Sigmoid colon (tissue), 7 donors: ENCODE results near the gene PPDPF. TPM values are rescaled to one million over a fixed set of nuclear protein-coding genes. Genes with fewer than 3 reads are reported as not detected.
A peak's percentile ranks its signal among the peaks of the same experiment; 100 is the strongest.

Source experiments
- DNase-seq: peaks from one replicate; pipeline ENCODE4 v3.0.0-alpha.2; 2019
- H3K27ac ChIP-seq, 4 donors: fragments of 200-600 bp; sonication (generic); one replicate each; pipeline ENCODE4 v1.5.1; 2016 to 2019; ENCODE audit warnings: mild to moderate bottlenecking in 1 of 4
- H3K27me3 ChIP-seq, 3 donors: fragments of 200-600 bp; sonication (generic); one replicate each; pipeline ENCODE4 v1.5.1; 2019; ENCODE audit warnings: mild to moderate bottlenecking in 1 of 3
- H3K36me3 ChIP-seq, 4 donors: fragments of 200-600 bp; sonication (generic); one replicate each; pipeline ENCODE4 v1.5.1; 2016 to 2019
- H3K4me1 ChIP-seq, 4 donors: fragments of 200-600 bp; sonication (generic); one replicate each; pipeline ENCODE4 v1.5.1; 2017 to 2019
- H3K4me3 ChIP-seq, 4 donors: fragments of 200-600 bp; sonication (generic); one replicate each; pipeline ENCODE4 v1.5.1; 2017 to 2019; ENCODE audit warnings: mild to moderate bottlenecking in 2 of 4, moderate library complexity in 1 of 4
- H3K9me3 ChIP-seq, 4 donors: fragments of 200-600 bp in 3 of 4; sonication (generic) in 3 of 4; one replicate each; pipeline versions ENCODE4 v1.5.1 to v1.6.1; 2013 to 2019
- EP300 ChIP-seq, 4 donors: sonication (generic); formaldehyde crosslinking; IDR thresholded peaks; one replicate each; pipeline ENCODE4 v1.6.1; 2017; ENCODE audit warnings: antibody characterized with exemption in 4 of 4
- POLR2A ChIP-seq, 2 donors: fragments of 450-650 bp; IDR thresholded peaks; one replicate each; pipeline ENCODE4 v1.6.1; 2016; ENCODE audit warnings: antibody characterized with exemption in 2 of 2, mild to moderate bottlenecking in 2 of 2, moderate library complexity in 2 of 2
- POLR2AphosphoS5 ChIP-seq, 4 donors: sonication (generic); formaldehyde crosslinking; IDR thresholded peaks; one replicate each; pipeline ENCODE4 v1.6.1; 2017; ENCODE audit warnings: antibody characterized with exemption in 4 of 4
- WGBS, 2 donors: extraction: QIAGEN DNeasy Blood & Tissue Kit; methylation state at CpG; one replicate each; pipeline ENCODE4 v1.1.7; 2013; 5-methylcytosine and 5-hydroxymethylcytosine counted together
- intact Hi-C: fragments of 100-400 bp; cut with DNase I; formaldehyde crosslinking; loops from one replicate; pipeline ENCODE4 v1.15.1; 2023
- polyA plus RNA-seq, 3 donors: library from polyadenylated mRNA; stranded (reverse); fragments of 200-250 nt; gene quantifications; one replicate each; pipeline ENCODE4 v1.2.3, GENCODE V29; 2013
- total RNA-seq, 4 donors: library from RNA; depleted of rRNA; stranded (reverse); fragments of >200 nt; gene quantifications; one replicate each; pipeline ENCODE4 v1.1.0, GENCODE V29; 2016
- TF ChIP-seq, protein P1 (sequence below), 4 experiments: fragments of 450-650 bp in 3 of 4; fragments of 200-600 bp in 1 of 4; IDR thresholded peaks; one replicate each; pipeline ENCODE4 v1.5.1; 2016 to 2019; ENCODE audit warnings: antibody characterized with exemption in 4 of 4, mild to moderate bottlenecking in 3 of 4, moderate library complexity in 2 of 4
- donor health status: healthy with polysubstance abuse.
- donor health status: Bipolar disorder and iron deficiency.
- donor health status: healthy.

PPDPF gene
- total and polyA plus RNA-seq, 7 donors, result 82.8 to 1,688 (median 244) TPM

DNA sequence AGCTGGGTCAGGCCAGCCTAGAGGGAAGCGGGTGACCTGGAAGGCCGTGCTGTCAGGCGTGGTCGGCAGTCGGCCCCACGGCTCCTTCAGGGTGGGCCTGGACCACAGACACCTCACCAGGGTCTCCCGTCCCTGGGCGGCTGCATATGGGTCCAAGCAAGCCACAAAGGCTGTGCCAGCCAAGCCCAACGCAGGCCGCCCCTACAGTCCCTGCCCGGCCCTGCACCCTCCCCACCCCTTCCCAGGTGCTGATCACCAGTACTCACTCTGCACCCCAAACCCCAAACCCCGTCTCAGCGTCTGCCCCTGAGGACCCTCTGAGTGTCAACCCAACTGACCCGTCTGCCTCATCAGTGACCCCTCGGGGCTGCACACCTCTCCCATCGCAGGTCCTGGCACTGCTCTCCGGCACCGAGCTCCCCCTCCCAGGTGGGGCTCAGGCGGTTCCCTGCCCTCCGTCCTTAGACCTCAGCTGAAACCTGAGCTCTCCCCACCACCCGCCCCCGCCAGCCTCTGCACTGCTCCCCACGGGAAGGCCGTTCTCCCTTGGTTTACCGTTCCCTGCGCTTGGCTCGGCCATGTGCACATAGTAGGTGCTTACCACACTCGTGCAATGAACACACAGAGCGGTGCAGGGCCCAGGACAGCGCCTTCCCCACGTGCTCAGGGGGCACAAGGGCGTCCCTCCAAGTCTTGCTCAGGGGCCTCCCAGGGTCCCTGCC lies 1.5 kb upstream of the PPDPF start:
- DNase-seq, result no peak
- H3K9me3 ChIP-seq, result no peaks in the 10 kb centered on the region
- intact Hi-C loops, result loop anchor here (1.0 kb wide), 1 partner anchor 23 kb away; no protein-coding TSS in a partner anchor
- peak overlapping the region in 2 of 4 donors; percentile 89 to 93 for H3K27ac ChIP-seq
- H3K4me3 ChIP-seq, result peak overlapping the region; percentile 69 to 97 (median 94)
- WGBS, 2 donors, result 81% methylated on average over 32 of the region's 32 CpGs
- H3K4me1 ChIP-seq, result peaks cover 0 to 36% (median 28%) of the 10 kb centered on the region in 4 donors
- TF ChIP-seq EP300 (IDR thresholded peaks at IDR 0.05), result no peak
- TF ChIP-seq POLR2A (IDR thresholded peaks at IDR 0.05), result no peak
- TF ChIP-seq, protein P1, sequence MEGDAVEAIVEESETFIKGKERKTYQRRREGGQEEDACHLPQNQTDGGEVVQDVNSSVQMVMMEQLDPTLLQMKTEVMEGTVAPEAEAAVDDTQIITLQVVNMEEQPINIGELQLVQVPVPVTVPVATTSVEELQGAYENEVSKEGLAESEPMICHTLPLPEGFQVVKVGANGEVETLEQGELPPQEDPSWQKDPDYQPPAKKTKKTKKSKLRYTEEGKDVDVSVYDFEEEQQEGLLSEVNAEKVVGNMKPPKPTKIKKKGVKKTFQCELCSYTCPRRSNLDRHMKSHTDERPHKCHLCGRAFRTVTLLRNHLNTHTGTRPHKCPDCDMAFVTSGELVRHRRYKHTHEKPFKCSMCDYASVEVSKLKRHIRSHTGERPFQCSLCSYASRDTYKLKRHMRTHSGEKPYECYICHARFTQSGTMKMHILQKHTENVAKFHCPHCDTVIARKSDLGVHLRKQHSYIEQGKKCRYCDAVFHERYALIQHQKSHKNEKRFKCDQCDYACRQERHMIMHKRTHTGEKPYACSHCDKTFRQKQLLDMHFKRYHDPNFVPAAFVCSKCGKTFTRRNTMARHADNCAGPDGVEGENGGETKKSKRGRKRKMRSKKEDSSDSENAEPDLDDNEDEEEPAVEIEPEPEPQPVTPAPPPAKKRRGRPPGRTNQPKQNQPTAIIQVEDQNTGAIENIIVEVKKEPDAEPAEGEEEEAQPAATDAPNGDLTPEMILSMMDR (IDR thresholded peaks at IDR 0.05), result no peak
- no peak for TF ChIP-seq POLR2AphosphoS5 (IDR thresholded peaks at IDR 0.05)
- peaks cover 0 to 3% (median 0%) of the 10 kb centered on the region in 4 donors for H3K36me3 ChIP-seq
- H3K27me3 ChIP-seq, result no peaks in the 10 kb centered on the region

DNA sequence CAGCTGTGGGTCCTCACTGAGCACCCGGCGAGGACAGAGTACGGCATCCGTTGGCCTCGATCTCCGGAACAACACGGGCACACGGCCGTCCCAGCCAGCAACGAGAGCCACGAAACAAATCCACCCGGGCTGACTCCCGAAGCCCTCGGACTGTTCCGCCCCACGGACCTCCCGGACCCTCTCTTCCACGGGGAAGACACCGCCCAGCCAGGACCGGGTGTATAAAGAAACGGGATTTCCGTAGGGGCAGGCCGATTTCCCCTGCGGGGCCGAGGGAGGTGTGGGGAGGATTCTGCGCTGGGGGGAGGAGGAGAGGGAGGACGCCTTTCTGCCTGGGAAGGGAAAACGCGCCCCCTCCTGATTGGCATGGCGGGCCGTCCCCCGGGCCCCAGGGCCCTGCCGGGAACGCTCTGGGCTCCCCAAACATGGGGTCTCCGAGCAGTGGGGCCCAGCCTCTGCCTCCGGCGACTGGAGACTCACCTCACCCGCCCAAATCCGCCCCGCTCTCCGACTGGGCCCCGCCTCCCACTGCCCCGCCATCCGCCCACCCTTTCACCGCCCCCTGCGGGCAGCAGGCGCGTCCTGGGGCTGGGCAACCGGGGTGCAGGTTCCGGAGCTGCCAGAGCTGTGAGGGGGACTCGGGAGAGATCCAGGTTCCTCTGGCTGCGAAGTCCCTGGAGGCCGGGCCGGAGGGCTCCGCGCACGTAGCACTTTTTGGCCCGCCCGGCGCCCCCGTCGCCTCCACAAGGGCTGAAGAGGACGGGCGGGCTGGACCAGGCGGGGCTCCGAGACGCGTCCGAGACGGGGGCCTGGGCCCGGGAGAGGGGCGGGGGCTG lies 679 bp upstream of the PPDPF start:
- 1 to 2% methylated on average over 72 of the region's 72 CpGs for WGBS, 2 donors
- DNase-seq, result peak; percentile 70
- H3K9me3 ChIP-seq, result no peaks in the 10 kb centered on the region
- H3K27me3 ChIP-seq, result no peaks in the 10 kb centered on the region
- TF ChIP-seq, protein P1 (IDR thresholded peaks at IDR 0.05), result peak in 1 of 4 experiments; percentile 22
- no peak for TF ChIP-seq POLR2A (IDR thresholded peaks at IDR 0.05)
- TF ChIP-seq EP300 (IDR thresholded peaks at IDR 0.05), result no peak
- no peak for TF ChIP-seq POLR2AphosphoS5 (IDR thresholded peaks at IDR 0.05)
- peaks cover 0 to 3% (median 0%) of the 10 kb centered on the region in 4 donors for H3K36me3 ChIP-seq
- peak overlapping the region; percentile 89 to 98 (median 94) for H3K27ac ChIP-seq
- intact Hi-C loops, result loop anchor here (1.0 to 5.0 kb wide), 3 partner anchors 24 to 452 kb away; partner anchors contain the start of gene RTEL1
- H3K4me3 ChIP-seq, result peak overlapping the region; percentile 69 to 97 (median 94)
- H3K4me1 ChIP-seq, result peaks cover 0 to 36% (median 28%) of the 10 kb centered on the region in 4 donors

DNA sequence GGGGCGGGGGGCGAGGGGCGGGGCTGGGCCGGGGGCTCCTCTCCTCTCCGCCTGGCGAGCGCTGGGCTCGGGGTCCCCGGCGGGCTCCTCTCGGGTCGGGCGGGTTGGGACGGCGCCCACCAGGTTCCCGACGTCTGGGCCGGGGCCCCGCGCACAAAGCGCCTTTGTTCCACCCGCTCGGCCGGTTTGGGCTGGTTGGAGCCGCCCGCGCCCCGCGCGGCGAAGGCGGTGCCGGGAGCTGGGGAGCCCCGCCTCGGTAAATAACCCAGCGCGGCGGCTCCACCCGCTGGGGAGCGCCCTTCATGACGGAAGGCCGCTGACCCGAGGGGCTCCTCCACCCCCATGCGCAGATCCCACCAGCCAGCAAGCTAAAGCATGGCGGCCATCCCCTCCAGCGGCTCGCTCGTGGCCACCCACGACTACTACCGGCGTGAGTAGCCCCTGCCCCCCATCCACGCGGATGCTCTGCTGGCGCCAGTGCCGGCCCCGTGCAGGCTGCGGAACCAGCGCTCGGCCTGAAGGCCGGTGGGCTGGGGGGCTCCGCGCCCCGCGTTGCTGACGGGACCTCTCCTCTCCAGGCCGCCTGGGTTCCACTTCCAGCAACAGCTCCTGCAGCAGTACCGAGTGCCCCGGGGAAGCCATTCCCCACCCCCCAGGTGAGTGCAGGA lies 503 bp downstream of the PPDPF start:
- Histone ChIP-seq H3K4me3 (peak overlapping the region; percentile 69 to 97 (median 94)), H3K9me3 (no peaks in the 10 kb centered on the region), H3K4me1 (peaks cover 0 to 36% (median 28%) of the 10 kb centered on the region in 4 donors), H3K27ac (peak overlapping the region; percentile 89 to 98 (median 94)), H3K27me3 (no peaks in the 10 kb centered on the region), H3K36me3 (peaks cover 0 to 3% (median 0%) of the 10 kb centered on the region in 4 donors)
- intact Hi-C loops, result loop anchor here (5.0 kb wide), 2 partner anchors 136 to 451 kb away; partner anchors contain the start of gene RTEL1
- peak; percentile 83 for DNase-seq
- TF ChIP-seq, protein P1 (IDR thresholded peaks at IDR 0.05), result no peak
- TF ChIP-seq EP300 (IDR thresholded peaks at IDR 0.05) (no peak), POLR2A (IDR thresholded peaks at IDR 0.05) (no peak), POLR2AphosphoS5 (IDR thresholded peaks at IDR 0.05) (no peak)
- 0 to 1% methylated on average over 68 of the region's 68 CpGs for WGBS, 2 donors

DNA sequence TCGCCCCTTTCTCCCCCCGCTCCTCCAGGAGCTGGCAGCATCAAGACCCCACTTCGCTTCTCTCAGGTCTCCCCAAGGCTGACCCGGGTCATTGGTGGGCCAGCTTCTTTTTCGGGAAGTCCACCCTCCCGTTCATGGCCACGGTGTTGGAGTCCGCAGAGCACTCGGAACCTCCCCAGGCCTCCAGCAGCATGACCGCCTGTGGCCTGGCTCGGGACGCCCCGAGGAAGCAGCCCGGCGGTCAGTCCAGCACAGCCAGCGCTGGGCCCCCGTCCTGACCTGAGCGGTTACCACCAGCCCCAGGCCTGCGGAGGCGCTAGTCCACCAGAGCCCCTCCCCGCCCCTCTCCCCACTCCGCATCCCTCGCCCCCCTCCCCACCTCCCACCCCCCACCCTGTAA lies 1.0 kb downstream of the PPDPF start:
- Histone ChIP-seq H3K4me3 (peak overlapping the region; percentile 69 to 97 (median 94)), H3K4me1 (peaks cover 0 to 36% (median 28%) of the 10 kb centered on the region in 4 donors), H3K27me3 (no peaks in the 10 kb centered on the region), H3K36me3 (peaks cover 0 to 3% (median 0%) of the 10 kb centered on the region in 4 donors), H3K27ac (peak overlapping the region; percentile 89 to 98 (median 94)), H3K9me3 (no peaks in the 10 kb centered on the region)
- intact Hi-C loops, result loop anchor here (5.0 kb wide), 2 partner anchors 136 to 451 kb away; partner anchors contain the start of gene RTEL1
- TF ChIP-seq POLR2A (IDR thresholded peaks at IDR 0.05) (no peak), POLR2AphosphoS5 (IDR thresholded peaks at IDR 0.05) (no peak), EP300 (IDR thresholded peaks at IDR 0.05) (no peak)
- TF ChIP-seq, protein P1 (IDR thresholded peaks at IDR 0.05), result no peak
- 10 to 43% methylated on average over 23 of the region's 23 CpGs for WGBS, 2 donors
- no peak for DNase-seq
